IPS DF 4.7 (cell line): ENCODE data around the gene SLC25A21.

ENCODE experiments used
- DNase-seq: peaks from one replicate; pipeline ENCODE4 v3.0.0-alpha.2; 2013; ENCODE audit warnings: low spot score; ENCODE audit errors: extremely low read depth

Gene SLC25A21

DNA sequence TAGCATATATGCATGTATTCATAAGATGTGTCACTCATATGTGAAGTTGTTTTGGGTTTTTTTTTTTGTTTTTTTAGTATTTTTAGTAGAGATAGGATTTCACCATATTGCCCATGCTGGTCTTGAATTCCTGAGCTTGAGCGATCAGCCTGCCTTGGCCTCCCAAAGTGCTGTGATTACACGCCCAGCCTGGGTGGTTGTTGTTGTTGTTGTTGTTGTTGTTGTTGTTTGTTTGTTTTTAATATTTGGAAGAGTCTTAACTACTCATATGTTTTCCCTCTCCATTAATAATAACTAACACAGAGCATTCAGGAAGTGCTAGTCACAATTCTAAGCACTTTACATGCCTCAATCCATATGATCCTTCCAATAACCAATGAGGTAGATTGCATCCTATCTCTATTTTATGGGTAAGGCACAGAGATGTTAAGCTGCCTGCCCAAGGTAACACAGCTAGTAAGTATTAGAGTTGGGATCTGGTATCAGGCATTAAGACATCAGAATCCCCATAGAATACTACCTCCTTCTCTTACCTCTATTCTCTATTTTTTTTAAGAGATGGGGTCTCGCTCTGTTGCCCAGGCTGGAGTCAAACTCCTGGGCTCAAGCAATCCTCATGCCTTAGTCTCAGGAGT lies 27.6 kb downstream of the SLC25A21 start:
- DNase-seq, result no peak

DNA sequence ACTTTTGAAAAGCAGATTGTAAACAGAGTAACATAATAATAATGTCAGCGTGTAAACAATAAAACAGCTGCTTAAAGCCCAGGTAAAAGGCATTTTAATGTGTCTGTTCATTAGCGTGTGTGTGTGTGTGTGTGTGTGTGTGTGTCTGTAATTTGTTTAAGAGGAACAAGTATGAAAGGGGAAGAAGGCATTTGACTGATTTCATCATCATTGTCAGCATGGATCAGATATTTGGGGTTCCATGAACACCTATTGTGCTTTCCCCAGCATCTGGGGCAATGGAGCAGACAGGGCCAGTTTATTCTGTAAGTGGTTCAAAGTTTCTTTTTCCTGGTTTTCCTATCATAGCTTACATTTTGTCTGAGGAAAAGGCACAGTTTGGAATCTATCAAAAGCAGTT lies 28.9 kb downstream of the SLC25A21 start:
- no peak for DNase-seq

DNA sequence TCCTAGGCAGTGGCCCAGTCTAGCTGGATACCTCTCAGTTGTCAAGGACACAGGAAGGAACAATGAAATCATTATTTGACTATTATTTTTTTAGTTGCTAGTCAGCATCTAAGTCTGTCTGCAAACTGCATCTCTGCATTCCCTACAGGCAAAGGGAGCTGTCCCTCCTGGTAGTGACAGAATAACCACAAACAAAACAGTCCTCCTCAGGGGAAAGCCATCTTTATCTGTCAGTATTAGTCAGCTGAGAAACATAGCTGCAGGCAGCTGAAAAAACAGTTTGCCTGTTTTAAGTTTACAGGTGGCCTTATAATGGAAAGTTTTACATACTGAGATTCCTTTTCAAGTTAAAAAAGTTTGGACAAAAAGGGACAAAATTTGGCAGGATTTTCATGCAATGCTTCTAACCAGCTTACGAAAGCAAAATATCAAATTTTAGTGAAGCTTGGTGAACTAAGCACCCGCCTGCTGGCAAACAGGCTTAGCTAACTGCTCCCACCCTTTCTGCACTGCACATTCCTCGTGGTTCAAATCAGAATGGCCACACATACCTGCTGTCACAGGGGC lies 29.5 kb downstream of the SLC25A21 start:
- DNase-seq, result no peak

DNA sequence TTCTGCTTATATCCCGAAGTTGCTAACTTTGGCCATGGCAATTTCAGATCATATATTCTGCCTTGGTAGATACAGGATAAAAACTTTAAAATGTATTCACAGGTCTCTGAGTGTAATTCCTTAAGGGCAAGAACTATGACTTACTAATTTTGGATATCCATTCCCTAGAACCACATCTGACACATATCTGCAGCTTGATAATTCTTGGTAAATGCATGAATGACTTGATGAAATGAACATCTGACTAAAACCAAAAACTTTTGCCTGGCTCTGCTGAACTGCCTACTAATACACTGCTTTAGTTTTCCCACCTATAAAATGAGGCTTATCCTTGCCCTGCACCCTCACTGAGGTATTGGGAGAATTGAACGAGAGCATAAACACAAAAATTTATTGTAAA lies 32.2 kb downstream of the SLC25A21 start:
- no peak for DNase-seq

DNA sequence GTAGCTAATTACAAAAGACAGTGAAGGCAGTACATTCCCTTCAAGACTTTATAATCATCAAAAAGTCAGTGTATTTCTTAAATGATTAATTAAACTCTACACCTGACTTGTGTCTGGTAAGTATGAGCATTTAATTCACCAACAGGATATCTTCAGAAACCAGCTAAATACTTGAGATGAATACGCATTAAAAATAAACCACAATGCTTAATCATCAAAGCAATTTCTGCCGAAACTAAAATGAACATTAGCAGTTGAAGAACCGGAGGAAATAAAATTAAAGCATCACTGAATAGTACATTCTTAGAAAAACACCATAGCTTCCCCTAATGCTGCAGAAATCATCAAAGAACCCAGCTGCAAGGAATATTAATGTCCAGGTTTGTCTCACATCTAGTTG lies 32.7 kb downstream of the SLC25A21 start:
- no peak for DNase-seq

DNA sequence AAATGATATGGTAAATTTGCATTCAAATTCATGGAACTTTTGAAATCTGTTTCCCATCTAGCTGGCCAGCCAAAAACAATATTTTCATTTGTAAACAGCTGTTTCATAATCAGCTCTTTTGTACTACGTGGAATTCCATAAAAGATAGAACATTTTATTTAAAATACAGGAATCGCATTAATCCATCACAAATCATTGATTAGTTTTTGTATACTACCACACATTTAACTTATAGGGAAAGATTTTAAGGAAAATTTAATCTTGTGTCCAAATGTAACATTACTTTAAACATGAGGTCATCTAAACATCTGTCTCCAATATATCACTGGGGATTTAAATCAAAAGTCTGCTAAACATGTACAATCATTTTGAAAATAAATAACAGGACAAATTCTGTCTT lies 33.5 kb downstream of the SLC25A21 start:
- DNase-seq, result no peak

DNA sequence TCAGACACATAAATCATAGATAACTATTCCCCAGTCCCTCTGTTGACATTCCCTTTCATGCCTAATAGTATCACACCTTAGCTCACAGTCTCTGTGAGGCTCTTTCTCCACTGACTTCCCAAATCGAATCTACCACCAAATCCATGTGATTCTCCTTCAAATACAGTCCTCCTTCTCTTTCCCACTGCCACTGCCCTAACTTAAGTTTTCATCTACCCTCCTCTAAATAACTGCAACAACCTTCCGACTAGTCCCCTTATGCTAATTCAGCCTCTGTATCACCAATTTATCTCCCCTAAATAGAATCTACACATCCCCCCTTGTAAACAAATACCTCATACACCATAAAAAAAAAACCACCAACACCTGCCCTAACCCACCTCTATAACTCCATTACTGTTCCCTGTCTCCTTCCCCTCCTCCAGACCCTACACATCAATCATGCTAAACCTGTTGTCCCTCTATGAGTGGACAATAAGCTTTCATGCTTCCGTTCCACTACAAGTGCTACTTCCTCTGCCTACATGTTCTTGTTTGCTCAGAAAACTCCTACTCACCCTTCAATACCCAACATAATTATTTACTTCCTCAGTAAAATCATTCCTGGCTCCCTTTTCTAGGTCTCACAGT lies 39.0 kb downstream of the SLC25A21 start:
- no peak for DNase-seq

DNA sequence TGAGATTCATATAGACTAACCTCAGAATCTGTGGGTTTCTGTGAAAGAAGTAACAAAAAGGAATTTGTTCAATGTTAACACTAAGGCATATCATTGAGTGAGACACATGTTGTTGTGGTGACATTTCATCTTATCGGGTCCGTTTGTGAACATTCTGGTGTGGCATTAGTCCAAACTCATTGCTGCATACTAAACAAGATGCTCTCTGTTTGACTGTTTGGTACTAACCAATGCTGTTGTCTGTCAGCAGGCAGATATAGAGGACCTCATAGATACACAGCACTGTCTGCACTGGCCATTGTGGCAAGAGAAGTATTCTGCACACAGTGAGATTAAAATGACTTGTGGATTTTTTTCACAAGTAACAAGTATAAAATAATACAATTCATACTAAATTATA lies 41.2 kb downstream of the SLC25A21 start:
- no peak for DNase-seq

DNA sequence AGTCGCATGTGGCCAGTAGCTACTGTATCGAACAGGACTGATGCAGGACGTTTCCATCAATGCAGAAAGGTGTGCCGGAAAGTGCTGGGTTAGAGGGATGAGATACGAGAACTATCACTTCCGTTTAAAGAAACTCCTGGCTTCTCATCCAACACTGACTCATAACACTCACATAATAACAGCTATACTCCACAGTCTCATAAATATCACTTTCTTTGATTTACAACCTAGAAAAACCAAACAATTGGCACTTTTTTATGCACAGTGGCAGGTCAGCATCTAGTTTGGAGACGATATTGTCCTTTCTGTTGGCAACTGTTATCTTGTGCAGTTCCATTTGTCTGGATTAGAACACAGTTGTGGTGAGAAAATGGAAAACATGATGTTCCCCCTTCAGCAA lies 43.4 kb downstream of the SLC25A21 start:
- no peak for DNase-seq

DNA sequence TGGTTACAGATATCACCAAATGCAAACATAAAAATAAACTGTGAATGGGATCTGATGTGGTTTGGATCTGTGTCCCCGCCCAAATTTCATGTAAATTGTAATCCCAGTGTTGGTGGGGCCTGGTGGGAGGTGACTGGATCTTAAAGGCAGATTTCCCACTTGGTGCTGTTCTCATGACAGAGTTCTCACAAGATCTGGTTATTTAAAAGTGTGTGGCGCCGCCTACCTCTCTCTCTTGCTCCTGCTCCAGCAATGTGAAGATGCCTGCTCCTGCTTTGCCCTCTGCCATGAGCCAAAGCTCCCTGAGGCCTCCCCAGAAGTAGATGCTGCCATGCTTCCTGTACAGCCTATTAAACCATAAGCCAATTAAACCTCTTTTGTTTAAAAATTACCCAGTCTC lies 47.8 kb downstream of the SLC25A21 start:
- no peak for DNase-seq

DNA sequence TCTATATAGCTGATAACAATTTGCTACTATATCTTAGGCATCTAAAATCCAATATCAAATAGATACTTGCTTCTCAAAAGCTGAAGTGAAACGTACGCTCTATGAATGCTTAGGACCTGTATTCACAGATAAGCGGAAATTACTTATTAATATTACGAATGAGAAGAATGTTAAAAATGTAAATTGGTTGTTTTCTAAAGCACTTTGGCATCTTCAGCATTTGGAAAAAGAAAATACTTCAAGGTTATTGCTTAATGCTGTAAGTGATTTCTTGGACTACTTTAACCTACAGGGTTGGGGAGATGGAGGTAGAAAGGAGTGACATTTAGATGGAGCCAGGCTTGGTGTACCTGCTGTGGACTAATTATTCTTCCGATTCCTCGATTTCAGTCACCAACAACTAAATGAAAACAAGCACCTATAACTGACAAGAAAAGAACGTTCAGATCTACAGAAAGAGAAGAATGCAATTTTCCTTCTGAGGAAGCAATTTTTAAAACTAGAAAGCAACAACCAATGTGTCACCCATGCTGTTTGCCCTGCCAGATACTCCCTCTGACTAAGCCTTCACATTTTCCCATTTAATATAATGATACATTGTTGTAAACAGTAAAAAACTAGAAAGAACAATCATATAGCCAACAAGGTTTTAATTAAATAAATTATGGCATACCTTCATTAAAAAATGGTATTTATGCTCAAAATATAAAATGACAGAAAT lies 49.3 kb downstream of the SLC25A21 start:
- no peak for DNase-seq

DNA sequence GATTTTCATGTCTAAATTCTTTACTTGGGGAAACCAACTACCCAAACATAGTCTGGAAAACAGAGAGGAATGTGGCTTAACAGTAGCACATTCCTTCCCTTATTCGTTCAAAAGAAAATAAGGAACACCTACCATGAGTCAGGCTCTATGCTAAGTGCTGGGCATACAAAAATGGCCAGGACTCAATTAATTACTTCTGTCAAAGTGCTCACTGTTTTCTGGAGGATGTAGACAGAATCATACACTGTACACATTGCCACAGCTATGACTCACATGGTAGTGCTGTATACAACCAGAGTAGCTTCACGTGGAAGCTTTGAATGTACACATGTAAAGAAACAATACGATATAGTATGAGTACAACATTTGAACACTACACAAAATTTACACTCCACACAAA lies 50.1 kb downstream of the SLC25A21 start:
- no peak for DNase-seq

DNA sequence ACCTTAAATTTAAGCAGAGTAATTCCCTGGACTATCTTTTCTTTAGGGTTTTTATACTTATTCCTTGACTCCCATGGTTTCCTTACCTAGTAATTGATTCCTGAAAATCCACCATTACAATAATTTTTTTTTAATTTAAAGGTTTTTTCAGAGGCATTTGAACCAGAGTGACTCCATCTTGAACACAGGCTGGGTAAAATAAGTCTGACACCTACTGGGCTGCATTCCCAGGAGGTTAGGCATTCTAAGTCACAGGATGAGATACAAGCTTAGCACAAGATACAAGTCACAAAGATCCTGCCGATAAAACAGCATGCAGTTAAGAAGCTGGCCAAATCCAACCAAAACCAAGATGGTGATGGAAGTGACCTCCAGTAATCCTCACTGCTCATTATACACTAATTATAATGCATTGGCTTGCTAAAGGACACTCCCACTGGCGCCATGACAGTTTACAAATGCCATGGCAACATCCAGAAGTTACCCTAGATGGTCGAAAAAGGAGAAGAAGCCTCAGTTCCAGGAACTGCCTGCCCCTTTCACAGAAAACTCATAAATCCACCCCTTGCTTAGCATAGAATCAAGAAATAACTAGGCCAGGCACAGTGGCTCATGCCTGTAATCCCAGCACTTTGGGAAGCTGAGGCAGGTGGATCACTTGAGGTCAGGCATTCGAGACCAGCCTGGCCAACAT lies 53.6 kb downstream of the SLC25A21 start:
- no peak for DNase-seq

DNA sequence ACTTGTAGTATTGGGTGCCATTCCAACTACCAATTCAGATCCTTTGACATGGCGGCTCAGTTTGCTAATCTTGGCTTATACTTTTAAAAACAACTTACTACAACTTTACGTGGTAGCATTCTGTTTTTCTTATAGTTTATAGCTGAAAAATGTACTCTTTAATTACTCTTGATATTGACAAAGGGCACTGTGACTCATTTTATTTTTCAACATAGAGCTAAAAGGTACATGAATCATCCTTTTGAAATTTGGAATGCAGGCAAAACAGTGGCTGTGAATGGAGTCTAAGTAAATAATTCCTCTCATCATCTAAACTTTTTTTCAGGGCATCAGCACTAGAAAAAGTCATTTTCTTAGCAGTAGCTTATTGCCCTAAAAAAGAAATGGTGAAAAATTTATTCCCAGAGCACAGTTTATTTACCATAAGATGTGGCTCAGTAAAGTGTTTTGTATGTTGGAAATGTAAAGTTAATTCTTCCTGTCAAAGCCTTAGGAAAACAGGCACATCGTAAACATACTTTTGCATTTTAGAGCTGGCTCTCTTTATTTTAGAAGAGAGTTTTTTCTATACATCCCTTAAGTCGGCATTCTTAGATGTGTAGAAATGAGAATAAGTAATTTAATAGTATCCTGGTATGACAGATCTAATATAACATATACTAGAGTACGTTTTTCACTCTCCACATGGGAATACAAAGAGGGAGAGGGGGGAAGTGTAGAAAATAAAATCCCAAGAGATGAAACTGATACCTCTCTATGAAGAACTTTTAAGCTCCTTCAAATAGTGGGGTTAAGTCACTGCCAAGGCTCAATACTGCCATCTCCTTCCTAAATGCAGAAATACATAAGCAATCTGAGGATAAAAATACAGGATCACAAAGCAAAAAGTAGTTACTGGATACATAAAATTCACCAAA lies 55.2 kb downstream of the SLC25A21 start:
- DNase-seq, result no peak

DNA sequence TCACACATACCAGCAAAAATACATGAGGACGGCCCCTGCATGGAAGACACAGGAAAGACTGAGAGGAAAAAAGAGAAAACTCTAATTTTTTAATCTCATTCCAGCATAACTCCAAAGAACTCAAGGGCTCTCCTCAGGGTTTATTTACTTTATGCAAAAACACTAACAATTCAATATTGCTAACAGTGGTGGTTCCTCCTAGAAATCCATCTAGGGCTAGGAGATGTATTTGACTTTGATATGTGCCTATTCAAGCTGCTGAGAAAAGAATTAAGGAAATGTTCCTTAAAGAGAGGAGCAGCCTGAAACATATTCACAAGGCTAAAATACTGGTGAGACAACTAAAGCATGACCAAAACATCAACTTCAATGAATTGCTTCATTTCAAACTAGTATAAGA lies 57.0 kb downstream of the SLC25A21 start:
- no peak for DNase-seq

DNA sequence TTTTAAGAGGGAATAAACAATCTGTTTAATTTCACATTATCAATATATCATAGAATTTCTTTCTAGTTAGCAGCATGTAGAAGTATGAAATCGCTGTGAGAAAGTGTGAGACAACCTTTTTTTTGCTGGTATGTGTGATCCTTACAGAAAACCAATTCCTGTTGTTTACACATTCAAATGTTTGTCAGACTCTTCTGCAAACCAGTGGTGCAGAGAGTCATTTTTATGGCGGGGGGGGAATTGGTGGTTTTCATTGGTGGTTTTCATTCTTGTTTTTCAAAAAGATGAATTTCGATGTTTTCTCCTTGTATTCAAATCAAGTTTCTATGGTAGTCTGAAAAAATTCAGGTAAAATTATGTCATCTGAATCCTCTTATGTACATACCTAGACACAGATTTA lies 57.8 kb downstream of the SLC25A21 start:
- DNase-seq, result no peak

DNA sequence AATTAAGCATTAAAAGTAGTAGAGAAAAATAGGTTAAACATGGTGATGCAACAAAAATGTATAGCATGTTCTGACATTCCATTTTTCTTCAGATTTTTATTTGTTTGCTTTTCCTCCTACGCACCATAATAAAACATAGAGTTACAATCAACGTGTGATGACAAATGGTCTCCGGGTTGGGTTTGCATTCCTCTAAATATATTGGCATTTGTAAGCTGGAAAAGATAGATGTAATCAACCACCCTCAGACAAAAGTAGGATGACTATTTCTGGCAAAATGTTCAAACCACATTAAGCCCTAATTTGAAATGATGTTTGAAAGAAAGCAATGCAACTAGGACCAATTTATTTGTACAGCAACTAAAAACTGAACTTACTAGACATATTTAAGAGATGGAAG lies 58.4 kb downstream of the SLC25A21 start:
- no peak for DNase-seq

DNA sequence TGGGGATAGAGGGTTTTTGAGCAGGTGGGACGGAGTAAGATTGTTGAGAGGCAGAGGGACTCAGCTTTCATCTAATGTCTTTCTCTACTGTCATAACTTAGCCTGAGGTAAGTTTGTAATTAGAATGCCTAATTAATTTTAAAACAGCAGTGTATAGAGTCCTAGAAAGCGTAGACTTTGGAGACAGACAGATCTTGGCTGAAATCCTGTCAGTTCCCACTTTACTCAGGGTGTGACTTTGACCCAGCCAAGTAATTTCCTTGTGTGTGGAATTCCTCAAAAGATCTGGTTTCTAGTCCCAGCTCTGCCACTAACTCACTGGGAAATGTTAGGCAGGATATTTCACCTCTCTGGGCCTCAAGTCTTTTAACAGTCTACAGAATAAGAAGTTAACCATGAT lies 74.3 kb downstream of the SLC25A21 start:
- DNase-seq, result no peak

DNA sequence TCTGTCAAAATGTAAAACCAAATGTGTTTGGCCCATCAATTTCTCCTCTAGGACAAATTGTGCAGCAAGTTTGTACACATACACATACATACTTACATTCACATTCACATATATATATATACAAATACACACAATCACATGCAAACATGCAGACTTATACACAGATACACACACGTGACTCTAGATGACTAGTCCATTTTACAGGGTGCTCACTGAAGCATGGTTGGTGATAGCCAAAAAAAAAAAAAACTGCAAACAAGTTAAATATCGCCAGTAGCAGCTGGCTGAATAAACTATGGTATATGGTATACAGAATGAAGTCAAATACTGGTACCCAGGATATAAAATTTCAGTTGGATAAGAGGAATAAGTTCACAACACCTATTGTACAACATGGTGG lies 77.9 kb downstream of the SLC25A21 start:
- DNase-seq, result no peak

DNA sequence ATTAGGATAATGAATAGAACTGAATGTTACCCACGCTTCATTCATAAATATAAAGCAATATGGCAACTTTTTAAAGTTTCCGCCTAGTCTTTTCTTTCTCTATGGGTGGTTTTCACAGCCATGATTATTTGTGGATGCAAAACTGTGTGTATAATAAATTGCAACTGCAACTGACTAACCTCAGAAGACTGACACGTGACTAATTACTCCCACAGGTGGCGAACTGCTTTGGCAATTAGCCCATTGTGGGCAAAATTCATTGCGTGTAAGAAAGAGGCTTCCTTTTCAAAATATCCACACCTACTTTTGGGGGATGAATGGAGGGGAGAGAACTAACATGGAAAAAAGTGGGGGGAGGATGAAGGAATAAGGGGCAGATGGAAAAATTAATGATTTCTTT lies 79.0 kb downstream of the SLC25A21 start:
- DNase-seq, result no peak

DNA sequence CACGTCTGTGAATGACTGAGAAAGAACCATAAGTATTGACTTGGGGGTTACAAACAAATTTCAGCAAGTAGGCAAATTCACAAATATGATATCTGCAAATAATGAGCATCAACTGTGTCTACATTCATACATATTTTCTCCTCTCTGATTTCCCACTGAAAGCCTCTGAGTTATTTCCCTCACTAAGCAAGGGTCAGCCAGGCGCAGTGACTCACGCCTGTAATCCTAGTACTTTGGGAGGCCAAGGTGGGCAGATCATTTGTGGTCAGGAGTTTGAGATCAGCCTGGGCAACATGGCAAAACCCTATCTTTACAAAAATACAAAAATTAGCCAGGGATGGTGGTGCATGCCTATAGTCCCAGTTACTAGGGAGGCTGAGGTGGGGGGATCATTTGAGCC lies 80.8 kb downstream of the SLC25A21 start:
- no peak for DNase-seq
